ENCODE results near the gene NDUFB6. TPM values are rescaled to one million over a fixed set of nuclear protein-coding genes. Genes with fewer than 3 reads are reported as not detected.
"Not testable (repeated sequence)": the region's sequence is repeated elsewhere in the genome, so short reads cannot be mapped to it uniquely, and the experiment has no call there.

NDUFB6 gene
- total RNA-seq, 2 experiments from 2014 or later = 54.0 to 69.5 TPM

DNA sequence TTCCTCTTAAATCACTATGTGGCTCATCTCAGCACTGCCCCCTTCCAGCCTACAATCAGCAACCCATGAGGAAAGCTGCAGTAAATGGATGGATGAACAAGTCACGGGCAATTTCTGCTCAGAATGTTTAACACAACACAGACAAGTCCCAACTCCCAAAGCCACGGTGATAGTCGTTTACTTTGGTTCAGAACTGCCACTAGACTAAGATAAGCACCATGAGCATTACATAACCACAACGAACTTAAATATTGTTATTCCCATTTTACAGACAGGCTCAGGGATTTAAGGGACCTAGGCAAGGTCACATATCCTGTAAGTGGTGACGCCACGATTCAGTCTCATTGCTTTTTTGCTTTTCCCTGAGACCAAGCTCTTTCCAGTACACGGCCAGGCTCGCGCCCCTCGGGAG, 22.8 kb downstream of the NDUFB6 start:
- peaks cover 21% of the 10 kb centered on the region for H3K4me1 ChIP-seq (ENCODE audit: insufficient read depth, low read length, poor library complexity, severe bottlenecking)
- no peaks in the 10 kb centered on the region for H4K20me1 ChIP-seq (ENCODE audit: insufficient read depth, low read length)
- H3K79me2 ChIP-seq (ENCODE audit: insufficient read depth, low read depth, low read length) = peaks cover 77% of the 10 kb centered on the region
- H3K36me3 ChIP-seq (ENCODE audit: insufficient read depth, low read length) = peaks cover 38% of the 10 kb centered on the region; the same call in 1 of the 2 replicates
- intact Hi-C loops (cut with micrococcal nuclease; ENCODE audit: unreplicated experiment) = loop anchor here (2.0 kb wide), 1 partner anchor 55 kb away; no protein-coding TSS in a partner anchor
- H3K27ac ChIP-seq (ENCODE audit: low read depth, low read length, poor library complexity, severe bottlenecking) = peak overlapping the region; percentile 89
- H3K9me3 ChIP-seq (ENCODE audit: low read length) = no peaks in the 10 kb centered on the region
- H2AFZ ChIP-seq (ENCODE audit: low read length) = no peak overlapping the region
- H3K4me3 ChIP-seq (ENCODE audit: low read depth, low read length, poor library complexity, severe bottlenecking) = peak overlapping the region; percentile 82
- ChIA-PET CTCF (ENCODE audit: unreplicated experiment) (interaction anchor here (1.1 to 1.8 kb wide), 4 partner anchors 20 to 30 kb away, joined by 3 to 9 read pairs (median 6); partner anchors contain the start of gene RIGI), POLR2A (interaction anchor here (0.7 to 3.1 kb wide), 9 partner anchors 10 to 169 kb away, joined by 3 to 19 read pairs (median 3); partner anchors contain the start of gene NDUFB6)
- H3K4me2 ChIP-seq (ENCODE audit: low read length) = peak overlapping the region; percentile 87
- no peaks in the 10 kb centered on the region for H3K9me2 ChIP-seq (ENCODE audit: insufficient read depth, low read length)
- TF ChIP-seq EZH2phosphoT487 (IDR thresholded peaks at IDR 0.05; ENCODE audit: borderline replicate concordance, low read depth, low read length) = no peak
- no TSS peak for BruUV-seq (replicated peaks)
- DNase-seq (ENCODE audit: low spot score) = peak; percentile 9

DNA sequence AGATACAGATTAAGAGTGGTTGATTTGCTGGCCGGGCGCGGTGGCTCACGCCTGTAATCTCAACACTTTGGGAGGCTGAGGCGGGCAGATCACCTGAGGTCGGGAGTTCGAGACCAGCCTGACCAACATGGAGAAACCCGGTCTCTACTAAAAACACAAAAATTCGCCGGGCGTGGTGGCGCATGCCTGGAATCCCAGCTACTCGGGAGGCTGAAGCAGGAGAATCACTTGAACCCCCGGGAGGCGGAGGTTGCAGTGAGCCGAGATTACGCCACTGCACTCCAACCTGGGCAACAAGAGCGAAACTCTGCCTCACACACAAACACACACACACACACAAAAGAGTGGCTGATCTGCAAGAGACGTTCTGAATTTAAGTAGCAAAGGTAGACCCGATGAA, 24.7 kb downstream of the NDUFB6 start:
- H4K20me1 ChIP-seq (ENCODE audit: insufficient read depth, low read length); H3K4me2 ChIP-seq (ENCODE audit: low read length); BruUV-seq (replicated peaks); H3K27ac ChIP-seq (ENCODE audit: low read depth, low read length, poor library complexity, severe bottlenecking); H3K9me2 ChIP-seq (ENCODE audit: insufficient read depth, low read length); H3K4me3 ChIP-seq (ENCODE audit: low read depth, low read length, poor library complexity, severe bottlenecking); H3K9me3 ChIP-seq (ENCODE audit: low read length); DNase-seq (ENCODE audit: low spot score); H2AFZ ChIP-seq (ENCODE audit: low read length); intact Hi-C loops (cut with micrococcal nuclease; ENCODE audit: unreplicated experiment): not testable (repeated sequence)
- CTCF ChIA-PET (ENCODE audit: unreplicated experiment) = interaction anchor here (0.8 kb wide), 1 partner anchor 169 kb away, joined by 3 read pairs; no protein-coding TSS in a partner anchor
- POLR2A ChIA-PET = interaction anchor here (0.6 to 0.7 kb wide), 3 partner anchors 13 to 706 kb away, joined by 3 to 4 read pairs (median 4); no protein-coding TSS in a partner anchor
- H3K79me2 ChIP-seq (ENCODE audit: insufficient read depth, low read depth, low read length) = peaks cover 85% of the 10 kb centered on the region
- H3K36me3 ChIP-seq (ENCODE audit: insufficient read depth, low read length) = peaks cover 41% of the 10 kb centered on the region
- H3K4me1 ChIP-seq (ENCODE audit: insufficient read depth, low read length, poor library complexity, severe bottlenecking) = peaks cover 14% of the 10 kb centered on the region

DNA sequence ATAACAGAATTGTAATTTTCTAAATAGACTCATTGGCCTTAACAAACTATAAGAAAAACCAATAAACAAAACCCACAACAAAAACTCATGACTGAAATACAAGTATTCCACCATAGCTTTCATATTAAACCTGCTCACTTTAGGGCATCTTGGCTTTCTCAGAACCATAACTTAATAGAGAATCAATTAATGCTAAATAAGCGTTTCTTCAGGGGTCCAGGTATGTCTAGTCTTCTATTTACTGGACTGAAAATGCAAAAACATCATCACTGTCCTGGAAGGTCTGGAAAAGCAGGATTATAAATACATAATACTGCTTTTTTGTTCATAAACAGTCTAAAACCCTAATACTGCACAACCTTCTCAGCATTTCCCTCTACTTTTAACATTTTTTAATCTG, 27.1 kb downstream of the NDUFB6 start:
- BruUV-seq (replicated peaks) = no TSS peak
- no peak overlapping the region for H3K4me2 ChIP-seq (ENCODE audit: low read length)
- H3K4me3 ChIP-seq (ENCODE audit: low read depth, low read length, poor library complexity, severe bottlenecking) = no peak overlapping the region
- H3K36me3 ChIP-seq (ENCODE audit: insufficient read depth, low read length) = peaks cover 63% of the 10 kb centered on the region
- H2AFZ ChIP-seq (ENCODE audit: low read length) = no peak overlapping the region
- POLR2A ChIA-PET = interaction anchor here (1.4 kb wide), 1 partner anchor 482 kb away, joined by 3 read pairs; no protein-coding TSS in a partner anchor
- H3K9me3 ChIP-seq (ENCODE audit: low read length) = no peaks in the 10 kb centered on the region
- CTCF ChIA-PET (ENCODE audit: unreplicated experiment) = no interaction called here
- intact Hi-C loops (cut with micrococcal nuclease; ENCODE audit: unreplicated experiment) = no loop called here
- peaks cover 83% of the 10 kb centered on the region for H3K79me2 ChIP-seq (ENCODE audit: insufficient read depth, low read depth, low read length)
- TF ChIP-seq, protein P1, sequence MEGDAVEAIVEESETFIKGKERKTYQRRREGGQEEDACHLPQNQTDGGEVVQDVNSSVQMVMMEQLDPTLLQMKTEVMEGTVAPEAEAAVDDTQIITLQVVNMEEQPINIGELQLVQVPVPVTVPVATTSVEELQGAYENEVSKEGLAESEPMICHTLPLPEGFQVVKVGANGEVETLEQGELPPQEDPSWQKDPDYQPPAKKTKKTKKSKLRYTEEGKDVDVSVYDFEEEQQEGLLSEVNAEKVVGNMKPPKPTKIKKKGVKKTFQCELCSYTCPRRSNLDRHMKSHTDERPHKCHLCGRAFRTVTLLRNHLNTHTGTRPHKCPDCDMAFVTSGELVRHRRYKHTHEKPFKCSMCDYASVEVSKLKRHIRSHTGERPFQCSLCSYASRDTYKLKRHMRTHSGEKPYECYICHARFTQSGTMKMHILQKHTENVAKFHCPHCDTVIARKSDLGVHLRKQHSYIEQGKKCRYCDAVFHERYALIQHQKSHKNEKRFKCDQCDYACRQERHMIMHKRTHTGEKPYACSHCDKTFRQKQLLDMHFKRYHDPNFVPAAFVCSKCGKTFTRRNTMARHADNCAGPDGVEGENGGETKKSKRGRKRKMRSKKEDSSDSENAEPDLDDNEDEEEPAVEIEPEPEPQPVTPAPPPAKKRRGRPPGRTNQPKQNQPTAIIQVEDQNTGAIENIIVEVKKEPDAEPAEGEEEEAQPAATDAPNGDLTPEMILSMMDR (conservative IDR thresholded peaks at IDR 0.05; ENCODE audit: low read length) = no peak
- no peak for TF ChIP-seq EZH2phosphoT487 (IDR thresholded peaks at IDR 0.05; ENCODE audit: borderline replicate concordance, low read depth, low read length)
- H3K9me2 ChIP-seq (ENCODE audit: insufficient read depth, low read length) = no peaks in the 10 kb centered on the region
- peaks cover 9% of the 10 kb centered on the region for H3K4me1 ChIP-seq (ENCODE audit: insufficient read depth, low read length, poor library complexity, severe bottlenecking)
- no peak for DNase-seq (ENCODE audit: low spot score)
- no peak overlapping the region for H3K27ac ChIP-seq (ENCODE audit: low read depth, low read length, poor library complexity, severe bottlenecking)
- H4K20me1 ChIP-seq (ENCODE audit: insufficient read depth, low read length) = 0 out of 2 replicates have a peak, but pooled peaks cover 5% of the 10 kb centered on the region

Data from OCI-LY7 (cell line).